Measurements from ENCODE around the gene ALKBH5. TPM values are rescaled to one million over a fixed set of nuclear protein-coding genes. Genes with fewer than 3 reads are reported as not detected.

The ALKBH5 gene
- total RNA-seq: 100 to 1,000 TPM in 1 of 2 donors, 10 to 100 TPM in 1; 98.5 to 105 TPM
- long read RNA-seq, donor 1, transcript ALKBH5-201 (4 exons, 2,748 nt): major isoform, 113 of 137 reads
- long read RNA-seq, donor 1, partial matches to known transcripts: 20 of 137 reads
- long read RNA-seq, donor 1, other reads (novel, unspliced or antisense): 3 of 137 reads
- long read RNA-seq, donor 2, transcript ALKBH5-201 (4 exons, 2,748 nt): major isoform, 161 of 184 reads
- long read RNA-seq, donor 2, partial matches to known transcripts: 16 of 184 reads
- long read RNA-seq, donor 2, other reads (novel, unspliced or antisense): 4 of 184 reads

GRCh38 chr17:18183334-18184142 lies at the start of gene ALKBH5:
TSS of gene ALKBH5 (plus strand) at chr17:18183828. CDS start at chr17:18184244, 416 bp downstream.
- intact Hi-C loops (cut with DNase I): no loop called here
- DNase-seq (ENCODE audit: low spot score): peak; percentile 98

GRCh38 chr17:18136357-18136756 lies 47.3 kb upstream of the ALKBH5 start:
- DNase-seq (ENCODE audit: low spot score): no peak
- intact Hi-C loops (cut with DNase I): loop anchor here in 1 of 2 donors (2.0 to 5.0 kb wide), 2 partner anchors 80 to 871 kb away; no protein-coding TSS in a partner anchor

DNA sequence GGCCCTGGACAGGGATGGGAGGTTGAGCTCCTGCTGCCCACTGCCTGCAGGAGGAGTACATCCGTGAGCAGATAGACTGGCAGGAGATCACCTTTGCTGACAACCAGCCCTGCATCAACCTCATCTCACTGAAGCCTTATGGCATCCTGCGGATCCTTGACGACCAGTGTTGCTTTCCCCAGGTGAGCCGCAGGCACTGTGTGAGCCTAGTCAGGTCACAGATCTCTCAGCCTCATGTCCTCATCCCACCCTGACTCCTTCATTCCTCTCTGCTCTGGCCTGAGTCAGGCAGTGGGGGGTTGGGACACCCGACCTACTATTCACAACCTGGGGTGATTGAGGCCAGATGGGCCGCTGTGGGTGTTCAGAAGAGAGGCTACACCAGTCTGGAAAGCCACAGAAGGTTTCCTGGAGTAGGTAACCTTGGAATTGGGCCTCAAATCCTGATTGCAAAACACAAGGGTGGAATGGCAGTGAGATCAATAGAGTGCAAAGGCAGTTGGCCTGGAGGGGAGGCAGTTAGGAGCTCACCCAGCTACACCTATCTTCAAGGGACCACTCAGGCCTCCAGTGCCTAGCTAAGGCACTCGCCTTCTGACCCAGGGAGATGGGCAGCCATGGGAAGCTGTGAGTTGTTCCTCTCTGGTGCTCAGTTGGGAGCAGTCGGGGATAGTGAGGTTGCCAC lies 45.4 kb upstream of the ALKBH5 start:
- intact Hi-C loops (cut with DNase I): loop anchor here in 1 of 2 donors (5.0 kb wide), 1 partner anchor 869 kb away; no protein-coding TSS in a partner anchor
- DNase-seq (ENCODE audit: low spot score): no peak

GRCh38 chr17:18139092-18139491 lies 44.5 kb upstream of the ALKBH5 start:
- DNase-seq (ENCODE audit: low spot score): no peak
- intact Hi-C loops (cut with DNase I): loop anchor here in 1 of 2 donors (5.0 kb wide), 1 partner anchor 868 kb away; no protein-coding TSS in a partner anchor

DNA sequence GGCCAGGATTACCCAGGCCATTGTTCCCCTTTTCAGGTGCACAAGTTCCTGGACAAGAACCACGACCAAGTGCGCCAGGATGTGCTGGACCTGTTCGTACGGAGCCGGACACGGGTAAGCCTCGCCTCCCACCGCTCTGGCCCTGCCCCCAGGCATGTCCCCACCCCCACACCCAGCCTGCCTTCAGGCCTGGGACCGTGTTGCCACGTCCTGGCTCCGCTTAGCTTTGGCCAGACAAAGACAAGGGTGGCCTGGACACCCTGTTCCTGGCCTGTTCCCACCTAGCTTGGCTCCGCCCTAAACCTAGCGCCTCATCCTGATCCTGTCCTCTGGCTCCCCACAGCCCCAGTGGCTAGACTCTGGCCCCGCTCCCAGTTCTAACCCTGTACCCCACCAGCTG lies 44.1 kb upstream of the ALKBH5 start:
- no peak for DNase-seq (ENCODE audit: low spot score)
- intact Hi-C loops (cut with DNase I): loop anchor here in 1 of 2 donors (5.0 kb wide), 1 partner anchor 868 kb away; no protein-coding TSS in a partner anchor

DNA sequence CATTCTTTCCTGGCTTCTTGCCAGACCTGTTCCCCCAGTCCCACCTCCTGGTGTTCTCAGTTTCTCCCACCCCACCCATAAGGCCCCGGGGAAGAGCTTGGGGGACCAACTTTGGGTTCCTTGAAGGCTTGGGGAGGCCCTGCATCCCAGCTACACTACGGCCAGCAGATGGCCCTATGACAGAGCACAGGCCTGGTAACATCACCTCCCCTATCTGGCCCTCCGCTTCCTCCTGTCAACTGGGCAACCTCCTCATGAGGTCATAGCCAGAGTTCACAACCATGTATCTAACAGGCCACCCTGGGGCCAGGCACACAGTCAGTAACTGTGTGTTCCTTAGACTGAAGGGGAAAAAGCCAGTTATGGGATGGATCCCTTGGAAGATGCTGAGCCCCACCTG lies 43.7 kb upstream of the ALKBH5 start:
- intact Hi-C loops (cut with DNase I): loop anchor here (5.0 to 10.0 kb wide), 2 partner anchors 75 to 867 kb away; no protein-coding TSS in a partner anchor
- no peak for DNase-seq (ENCODE audit: low spot score)

GRCh38 chr17:18140648-18141047 lies 43.0 kb upstream of the ALKBH5 start:
- intact Hi-C loops (cut with DNase I): loop anchor here in 1 of 2 donors (10.0 kb wide), 1 partner anchor 74 kb away; no protein-coding TSS in a partner anchor
- DNase-seq (ENCODE audit: low spot score): no peak

GRCh38 chr17:18141210-18141803 lies 42.3 kb upstream of the ALKBH5 start:
- intact Hi-C loops (cut with DNase I): loop anchor here in 1 of 2 donors (10.0 kb wide), 1 partner anchor 73 kb away; no protein-coding TSS in a partner anchor
- DNase-seq (ENCODE audit: low spot score): no peak

GRCh38 chr17:18142417-18142816 lies 41.2 kb upstream of the ALKBH5 start:
- intact Hi-C loops (cut with DNase I): loop anchor here in 1 of 2 donors (10.0 kb wide), 1 partner anchor 72 kb away; no protein-coding TSS in a partner anchor
- DNase-seq (ENCODE audit: low spot score): no peak

- intact Hi-C loops (cut with DNase I): loop anchor here in 1 of 2 donors (10.0 kb wide), 1 partner anchor 72 kb away; no protein-coding TSS in a partner anchor
- DNase-seq (ENCODE audit: low spot score): no peak
These were observed 40.3 kb upstream of the ALKBH5 start for GRCh38 chr17:18143044-18143936.

GRCh38 chr17:18144261-18144660 lies 39.4 kb upstream of the ALKBH5 start:
- no peak for DNase-seq (ENCODE audit: low spot score)
- intact Hi-C loops (cut with DNase I): loop anchor here in 1 of 2 donors (10.0 kb wide), 1 partner anchor 71 kb away; no protein-coding TSS in a partner anchor

DNA sequence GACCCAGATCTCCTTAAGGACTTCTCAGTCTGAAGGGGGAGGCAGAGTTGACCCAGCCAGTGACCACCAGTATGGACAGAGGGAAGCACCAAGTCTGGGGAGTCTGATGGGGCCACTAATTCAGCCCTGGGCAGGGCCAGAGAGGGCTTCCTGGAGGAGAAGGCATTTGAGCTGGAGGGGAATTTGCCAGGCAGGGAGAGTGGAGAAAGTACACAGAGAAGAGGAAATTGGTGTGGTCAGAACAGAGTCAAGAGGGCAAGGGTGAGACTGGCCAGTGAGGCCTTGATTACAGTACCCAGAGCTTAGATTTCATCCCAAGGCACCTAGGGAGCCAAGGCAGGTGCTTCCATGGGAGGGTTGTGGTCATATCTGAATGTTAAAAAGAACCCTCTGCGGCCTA lies 38.8 kb upstream of the ALKBH5 start:
- DNase-seq (ENCODE audit: low spot score): no peak
- intact Hi-C loops (cut with DNase I): loop anchor here in 1 of 2 donors (10.0 kb wide), 1 partner anchor 70 kb away; no protein-coding TSS in a partner anchor

DNA sequence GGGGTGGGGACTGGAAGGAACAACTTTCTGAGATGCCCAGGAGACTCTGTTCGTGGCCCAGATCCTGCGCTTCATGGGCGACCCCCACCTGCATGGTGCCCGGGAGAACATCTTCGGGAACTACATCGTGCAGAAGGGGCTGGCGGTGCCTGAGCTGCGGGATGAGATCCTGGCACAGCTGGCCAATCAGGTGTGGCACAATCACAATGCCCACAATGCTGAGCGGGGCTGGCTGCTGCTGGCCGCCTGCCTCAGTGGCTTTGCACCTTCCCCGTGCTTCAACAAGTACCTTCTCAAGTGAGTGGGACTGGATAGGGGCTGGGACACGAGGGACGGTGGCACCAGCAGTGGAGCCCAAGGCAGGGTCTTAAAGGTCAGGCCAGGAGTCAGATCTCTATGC lies 37.8 kb upstream of the ALKBH5 start:
- no peak for DNase-seq (ENCODE audit: low spot score)
- intact Hi-C loops (cut with DNase I): loop anchor here in 1 of 2 donors (10.0 kb wide), 1 partner anchor 69 kb away; no protein-coding TSS in a partner anchor

DNA sequence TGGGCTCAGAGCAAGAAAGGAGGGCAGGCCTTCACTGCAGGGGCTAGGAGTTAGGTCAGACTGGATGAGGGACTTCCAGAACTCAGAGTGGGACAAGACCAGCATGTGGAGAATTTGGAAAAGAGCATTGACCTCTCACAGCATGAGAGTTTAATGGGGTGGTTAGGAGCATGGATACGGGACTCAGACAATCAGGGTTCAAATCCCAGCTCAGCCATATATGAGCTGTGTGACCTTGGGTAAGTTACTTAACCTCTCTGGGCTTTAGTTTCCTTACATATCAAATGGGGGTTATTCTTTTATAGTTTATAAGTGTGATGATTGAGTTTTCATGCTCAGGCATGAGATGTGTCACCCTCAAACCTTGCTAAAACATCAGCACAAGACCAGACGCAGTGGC lies 37.4 kb upstream of the ALKBH5 start:
- DNase-seq (ENCODE audit: low spot score): no peak
- intact Hi-C loops (cut with DNase I): loop anchor here in 1 of 2 donors (10.0 kb wide), 1 partner anchor 69 kb away; no protein-coding TSS in a partner anchor

GRCh38 chr17:18146980-18147379 lies 36.6 kb upstream of the ALKBH5 start:
- intact Hi-C loops (cut with DNase I): loop anchor here in 1 of 2 donors (10.0 kb wide), 1 partner anchor 68 kb away; no protein-coding TSS in a partner anchor
- DNase-seq (ENCODE audit: low spot score): no peak

- no peak for DNase-seq (ENCODE audit: low spot score)
- intact Hi-C loops (cut with DNase I): loop anchor here in 1 of 2 donors (10.0 kb wide), 1 partner anchor 66 kb away; no protein-coding TSS in a partner anchor
These were observed 35.0 kb upstream of the ALKBH5 start for GRCh38 chr17:18148586-18148985.

GRCh38 chr17:18151290-18151689 lies 32.3 kb upstream of the ALKBH5 start:
- intact Hi-C loops (cut with DNase I): no loop called here

More at GRCh38 chr17:18151290-18151689, 32.3 kb upstream of the ALKBH5 start:
- DNase-seq (ENCODE audit: low spot score): no peak

Measured in posterior vena cava (tissue), 2 donors.